H1 (cell line): ENCODE data around the gene FUT6. TPM values are rescaled to one million over a fixed set of nuclear protein-coding genes. Genes with fewer than 3 reads are reported as not detected.

ENCODE experiments used
- CBX8 ChIP-seq: fragments of 300-800, 300-1000 bp; sonication (generic); IDR thresholded peaks from 2 replicates; pipeline ENCODE4 v1.7.1; 2016; ENCODE audit warnings: low read depth, low read length, borderline replicate concordance
- polyA plus RNA-seq, 7 experiments: library from polyadenylated mRNA; depleted of rRNA in 3 of 7; stranded (reverse) in 5 of 7; unstranded in 2 of 7; fragments of >200 nt in 5 of 7; fragments of 200-250 nt in 2 of 7; gene quantifications; 1 replicate in 5 of 7; 2 replicates in 1 of 7; 4 replicates in 1 of 7; pipeline versions ENCODE4 v1.2.1 to v1.2.3, GENCODE V29; 2011 to 2013; ENCODE audit warnings: missing spikeins in 2 of 7, mixed read lengths in 2 of 7
- total RNA-seq: library from RNA; stranded (reverse); fragmentation: NEBNext Ultra II Directional; extraction: Animal tissue kit (Norgen Biotek cat#: 25700); gene quantifications from 2 replicates; pipeline ENCODE4 v1.2.1, GENCODE V29; 2021

The FUT6 gene
- total and polyA plus RNA-seq, 2 of the 8 experiments (the other 6 are each of a cell fraction or from before 2014, with no cell fraction given): not detected

GRCh38 chr19:5801796-5802619 lies 37.5 kb downstream of the FUT6 start (continued):
- TF ChIP-seq CBX8: no peak
